HepG2 (cell line): ENCODE results near the gene KRTAP3-3. TPM values are rescaled to one million over a fixed set of nuclear protein-coding genes. Genes with fewer than 3 reads are reported as not detected.

Experiments used
- ATAC-seq: fragments of 200-7000 bp; cut with Tn5 transposase; 3 replicates; pipeline ENCODE4 v1.9.1; 2020; ENCODE audit warnings: mild to moderate bottlenecking, moderate library complexity
- BruUV-seq: library from RNA; stranded (reverse); fragments of 400-500 nt; replicated peaks from 2 replicates; lab custom pipeline; 2021; lab: Mats Ljungman, UMichigan
- CTCF ChIA-PET: fragments of 300-600 bp; formaldehyde crosslinking; extraction: SDS; loops from one replicate; lab custom pipeline; 2021; ENCODE audit warnings: low total read pairs, inconsistent platforms, low intra/inter-chr PET ratio; lab: Yijun Ruan, JAX
- POLR2A ChIA-PET: fragments of 350-600 bp; sonication (Branson Sonifier 250); formaldehyde crosslinking; loops from one replicate; lab custom pipeline; 2020; ENCODE audit warnings: antibody characterized with exemption, inconsistent platforms; lab: Yijun Ruan, JAX
- DNase-seq: peaks from one replicate; pipeline ENCODE4 v3.0.0-alpha.2; 2015; ENCODE audit warnings: low spot score
- FAIRE-seq: peaks from 3 replicates; lab custom pipeline; 2011; peaks lifted over from hg19 to GRCh38; lab: Jason Lieb, UNC
- H2AFZ ChIP-seq: one replicate; pipeline ENCODE4 v1.6.1; 2011; ENCODE audit warnings: low read length, inconsistent platforms
- H3K27ac ChIP-seq: fragments of 300-600 bp; 3 replicates; pipeline ENCODE4 v1.8.0; 2011; ENCODE audit warnings: mixed run types, mild to moderate bottlenecking, mixed read lengths, low read length, inconsistent platforms; ENCODE audit not compliant: insufficient read depth; ENCODE audit errors: extremely low read length
- H3K27me3 ChIP-seq, 2 experiments: fragments of 200-600 bp in 1 of 2; 2 replicates in 1 of 2; 3 replicates in 1 of 2; pipeline versions ENCODE4 v1.6.0 to v1.8.0; 2011; ENCODE audit warnings: low read length in 2 of 2, mild to moderate bottlenecking in 2 of 2, moderate library complexity in 2 of 2, inconsistent platforms in 1 of 2; ENCODE audit not compliant: insufficient read depth in 2 of 2, control insufficient read depth in 1 of 2
- H3K36me3 ChIP-seq, 2 experiments: fragments of 200-600 bp in 1 of 2; replicated peaks in 1 of 2; 2 replicates in 1 of 2; 3 replicates in 1 of 2; pipeline versions ENCODE4 v1.5.1 to v1.8.0; 2011; ENCODE audit warnings: low read length in 2 of 2, inconsistent platforms in 1 of 2; ENCODE audit not compliant: insufficient read depth in 2 of 2, control insufficient read depth in 1 of 2
- H3K4me1 ChIP-seq: 2 replicates; pipeline ENCODE4 v1.5.1; 2012; ENCODE audit warnings: low read length, inconsistent platforms; ENCODE audit not compliant: insufficient read depth
- H3K4me2 ChIP-seq: 2 replicates; pipeline ENCODE4 v1.6.0; 2011; ENCODE audit warnings: low read depth, low read length, inconsistent platforms
- H3K4me3 ChIP-seq, 3 experiments: fragments of 200-600 bp in 1 of 3; sonication (generic), shearing (Covaris generic) in 1 of 3; replicated peaks in 1 of 3; 2 replicates each; pipeline ENCODE4 v1.5.1; 2011 to 2016; ENCODE audit warnings: low read length in 3 of 3, inconsistent platforms in 2 of 3, low read depth in 2 of 3, mild to moderate bottlenecking in 2 of 3, control low read depth in 1 of 3, mixed read lengths in 1 of 3; ENCODE audit not compliant: insufficient read depth in 1 of 3
- H3K79me2 ChIP-seq: one replicate; pipeline ENCODE4 v1.6.1; 2011; ENCODE audit warnings: low read length, inconsistent platforms; ENCODE audit not compliant: insufficient read depth
- H3K9ac ChIP-seq: 2 replicates; pipeline ENCODE4 v1.6.0; 2011; ENCODE audit warnings: mild to moderate bottlenecking, low read depth, low read length, inconsistent platforms; ENCODE audit not compliant: insufficient read depth
- H3K9me3 ChIP-seq: 2 replicates; pipeline ENCODE4 v1.5.1; 2012; ENCODE audit warnings: mild to moderate bottlenecking, low read length
- H4K20me1 ChIP-seq: 2 replicates; pipeline ENCODE4 v1.6.0; 2011; ENCODE audit warnings: inconsistent platforms, mild to moderate bottlenecking, low read length, moderate library complexity; ENCODE audit not compliant: insufficient read depth
- POGZ ChIP-seq: sonication (generic); formaldehyde crosslinking; IDR thresholded peaks from 2 replicates; pipeline ENCODE4 v1.4.0; 2020; ENCODE audit warnings: mild to moderate bottlenecking, missing genetic modification reagents
- SMAD9 ChIP-seq: sonication (generic); formaldehyde crosslinking; IDR thresholded peaks from 2 replicates; pipeline ENCODE4 v1.5.1; 2020; ENCODE audit warnings: mild to moderate bottlenecking, missing genetic modification reagents
- SOX13 ChIP-seq, 3 experiments: fragments of 450-650 bp in 1 of 3; sonication (generic) in 1 of 3; formaldehyde crosslinking in 1 of 3; IDR thresholded peaks in 2 of 3; conservative IDR thresholded peaks in 1 of 3; 2 replicates each; pipeline versions ENCODE4 v1.5.0 to v1.6.1; 2016 to 2020; ENCODE audit warnings: antibody characterized with exemption in 1 of 3, mild to moderate bottlenecking in 1 of 3, missing compliant biosample characterization in 1 of 3, missing genetic modification reagents in 1 of 3, moderate library complexity in 1 of 3
- SOX6 ChIP-seq, 2 experiments: fragments of 450-650 bp in 1 of 2; sonication (generic) in 1 of 2; formaldehyde crosslinking in 1 of 2; IDR thresholded peaks; 2 replicates each; pipeline versions ENCODE4 v1.4.0 to v1.6.1; 2017 to 2020; ENCODE audit warnings: antibody characterized with exemption in 1 of 2, mild to moderate bottlenecking in 1 of 2, missing genetic modification reagents in 1 of 2
- ZBTB38 ChIP-seq: sonication (generic); formaldehyde crosslinking; IDR thresholded peaks from 2 replicates; pipeline ENCODE4 v1.5.1; 2020; ENCODE audit warnings: mild to moderate bottlenecking, missing genetic modification reagents
- ZMYM2 ChIP-seq: sonication (generic); formaldehyde crosslinking; IDR thresholded peaks from 2 replicates; pipeline ENCODE4 v1.8.0; 2022; ENCODE audit warnings: mild to moderate bottlenecking, missing genetic modification reagents
- ZNF589 ChIP-seq: sonication (generic); formaldehyde crosslinking; conservative IDR thresholded peaks from 2 replicates; pipeline ENCODE4 v1.8.0; 2022; ENCODE audit warnings: mild to moderate bottlenecking, moderate library complexity, missing genetic modification reagents
- WGBS: methylation state at CpG from one replicate; pipeline ENCODE4 v1.1.6; 2017; ENCODE audit warnings: low lambda C conversion rate; 5-methylcytosine and 5-hydroxymethylcytosine counted together
- in situ Hi-C: cut with HindIII; loops from 2 replicates; pipeline ENCODE4 v1.10.0; 2017; ENCODE audit warnings: low pct_unique_long_range_greater_than_20kb; ENCODE audit not compliant: extremely low pct_ligation_motif_present
- intact Hi-C: fragments of 100-400 bp; cut with micrococcal nuclease; formaldehyde crosslinking; loops from one replicate; pipeline ENCODE4 v1.10.0; 2022; ENCODE audit not compliant: unreplicated experiment
- polyA plus RNA-seq, 8 experiments: library from polyadenylated mRNA; depleted of rRNA in 3 of 8; stranded (reverse) in 7 of 8; unstranded in 1 of 8; fragments of >200 nt; fragmentation: Illumina TruSeq in 4 of 8; extraction: Trizol in 4 of 8; gene quantifications; 2 replicates each; pipeline versions ENCODE4 v1.2.1 to v1.2.3, GENCODE V29; 2011 to 2016; ENCODE audit warnings: low read depth in 4 of 8, missing spikeins in 1 of 8, mixed read lengths in 1 of 8; ENCODE audit not compliant: insufficient read depth in 1 of 8
- total RNA-seq, 5 experiments: library from RNA; depleted of rRNA; stranded (reverse); fragments of >200 nt; fragmentation: Illumina TruSeq; extraction: Trizol; gene quantifications; 2 replicates each; pipeline ENCODE4 v1.2.3, GENCODE V29; 2016; ENCODE audit warnings: low read depth in 1 of 5
- TF ChIP-seq, protein P1 (sequence below): sonication (generic); formaldehyde crosslinking; IDR thresholded peaks from 2 replicates; pipeline ENCODE4 v1.5.0; 2020; ENCODE audit warnings: mild to moderate bottlenecking, missing genetic modification reagents, borderline replicate concordance
- TF ChIP-seq, protein P2 (sequence below): IDR thresholded peaks from 2 replicates; pipeline ENCODE4 v1.6.1; 2016; ENCODE audit warnings: low read depth
- TF ChIP-seq, protein P3 (sequence below): sonication (generic); formaldehyde crosslinking; IDR thresholded peaks from 2 replicates; pipeline ENCODE4 v1.9.0; 2021; ENCODE audit warnings: missing genetic modification reagents, borderline replicate concordance
- TF ChIP-seq, protein P4 (sequence below): sonication (generic); formaldehyde crosslinking; IDR thresholded peaks from 2 replicates; pipeline ENCODE4 v1.4.0; 2020; ENCODE audit warnings: missing genetic modification reagents, borderline replicate concordance

KRTAP3-3 gene
- total and polyA plus RNA-seq, 2 of the 13 experiments (the other 11 are each of a cell fraction or from before 2014, with no cell fraction given) = not detected

DNA sequence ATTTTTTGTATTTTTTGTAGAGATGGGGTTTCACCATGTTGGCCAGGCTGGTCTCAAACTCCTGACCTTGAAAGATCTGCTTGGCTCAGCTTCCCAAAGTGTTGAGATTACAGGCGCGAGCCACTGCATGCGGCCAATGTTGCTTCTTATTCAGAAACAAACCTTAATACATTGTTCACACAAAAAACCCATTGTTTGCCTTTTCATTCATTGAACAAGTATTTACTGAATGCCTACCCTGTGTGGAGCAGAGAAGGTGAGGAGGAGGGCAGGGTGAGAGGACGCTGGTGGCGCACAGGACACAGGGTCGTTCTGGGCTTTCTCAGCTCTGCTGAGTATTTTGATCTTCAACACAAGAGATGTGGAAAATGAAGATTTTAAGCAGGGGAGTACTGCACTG, 48.5 kb downstream of the KRTAP3-3 start:
- Histone ChIP-seq H3K36me3 (no peaks in the 10 kb centered on the region), H2AFZ (no peak overlapping the region), H3K4me2 (no peak overlapping the region), H3K4me1 (peaks cover 43% of the 10 kb centered on the region), H4K20me1 (no peaks in the 10 kb centered on the region), H3K79me2 (no peaks in the 10 kb centered on the region), H3K9me3 (no peaks in the 10 kb centered on the region), H3K4me3 (no peak overlapping the region), H3K27ac (no peak overlapping the region), H3K27me3 (no peaks in the 10 kb centered on the region), H3K9ac (no peak overlapping the region)
- FAIRE-seq (no peak), DNase-seq (peak; percentile 64), ATAC-seq (peak; percentile 52; the same call in 2 of the 3 replicates)
- no TSS peak for BruUV-seq
- intact Hi-C loops = no loop called here
- POLR2A ChIA-PET = no interaction called here
- in situ Hi-C loops = no loop called here
- WGBS = 79% methylated on average over 6 of the region's 6 CpGs
- CTCF ChIA-PET = no interaction called here
- TF ChIP-seq, protein P1, sequence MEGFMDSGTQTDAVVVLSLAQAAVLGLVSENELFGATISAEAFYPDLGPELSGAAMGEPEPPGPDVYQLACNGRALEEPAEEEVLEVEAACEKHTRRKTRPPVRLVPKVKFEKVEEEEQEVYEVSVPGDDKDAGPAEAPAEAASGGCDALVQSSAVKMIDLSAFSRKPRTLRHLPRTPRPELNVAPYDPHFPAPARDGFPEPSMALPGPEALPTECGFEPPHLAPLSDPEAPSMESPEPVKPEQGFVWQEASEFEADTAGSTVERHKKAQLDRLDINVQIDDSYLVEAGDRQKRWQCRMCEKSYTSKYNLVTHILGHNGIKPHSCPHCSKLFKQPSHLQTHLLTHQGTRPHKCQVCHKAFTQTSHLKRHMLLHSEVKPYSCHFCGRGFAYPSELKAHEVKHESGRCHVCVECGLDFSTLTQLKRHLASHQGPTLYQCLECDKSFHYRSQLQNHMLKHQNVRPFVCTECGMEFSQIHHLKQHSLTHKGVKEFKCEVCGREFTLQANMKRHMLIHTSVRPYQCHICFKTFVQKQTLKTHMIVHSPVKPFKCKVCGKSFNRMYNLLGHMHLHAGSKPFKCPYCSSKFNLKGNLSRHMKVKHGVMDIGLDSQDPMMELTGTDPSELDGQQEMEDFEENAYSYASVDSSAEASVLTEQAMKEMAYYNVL (CRISPR knock-in tag) = peak; percentile 60; the same call in 1 of the 2 replicates
- TF ChIP-seq ZBTB38 (CRISPR knock-in tag) (peak; percentile 63; the same call in 1 of the 2 replicates), SOX6 (IDR thresholded peaks at IDR 0.05) (no peak), SOX6 (CRISPR knock-in tag; IDR thresholded peaks at IDR 0.05) (peak; percentile 71), SOX13 (IDR thresholded peaks at IDR 0.05) (no peak), SOX13 (CRISPR knock-in tag; conservative IDR thresholded peaks at IDR 0.05 in 1 of 2, IDR thresholded peaks at IDR 0.05 in 1 of 2) (peak in 1 of 2 experiments; percentile 86; a peak in 2 of 4 replicates), ZNF589 (CRISPR knock-in tag) (0 out of 2 replicates have a peak, but pooled peaks have one; percentile 25), ZMYM2 (CRISPR knock-in tag) (0 out of 2 replicates have a peak, but pooled peaks have one; percentile 39), SMAD9 (no peak), POGZ (CRISPR knock-in tag) (0 out of 2 replicates have a peak, but pooled peaks have one; percentile 25)
- TF ChIP-seq, protein P2, sequence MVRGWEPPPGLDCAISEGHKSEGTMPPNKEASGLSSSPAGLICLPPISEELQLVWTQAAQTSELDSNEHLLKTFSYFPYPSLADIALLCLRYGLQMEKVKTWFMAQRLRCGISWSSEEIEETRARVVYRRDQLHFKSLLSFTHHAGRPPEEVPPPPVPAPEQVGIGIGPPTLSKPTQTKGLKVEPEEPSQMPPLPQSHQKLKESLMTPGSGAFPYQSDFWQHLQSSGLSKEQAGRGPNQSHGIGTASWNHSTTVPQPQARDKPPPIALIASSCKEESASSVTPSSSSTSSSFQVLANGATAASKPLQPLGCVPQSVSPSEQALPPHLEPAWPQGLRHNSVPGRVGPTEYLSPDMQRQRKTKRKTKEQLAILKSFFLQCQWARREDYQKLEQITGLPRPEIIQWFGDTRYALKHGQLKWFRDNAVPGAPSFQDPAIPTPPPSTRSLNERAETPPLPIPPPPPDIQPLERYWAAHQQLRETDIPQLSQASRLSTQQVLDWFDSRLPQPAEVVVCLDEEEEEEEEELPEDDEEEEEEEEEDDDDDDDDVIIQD (CRISPR knock-in tag) = 0 out of 2 replicates have a peak, but pooled peaks have one; percentile 10
- TF ChIP-seq, protein P3, sequence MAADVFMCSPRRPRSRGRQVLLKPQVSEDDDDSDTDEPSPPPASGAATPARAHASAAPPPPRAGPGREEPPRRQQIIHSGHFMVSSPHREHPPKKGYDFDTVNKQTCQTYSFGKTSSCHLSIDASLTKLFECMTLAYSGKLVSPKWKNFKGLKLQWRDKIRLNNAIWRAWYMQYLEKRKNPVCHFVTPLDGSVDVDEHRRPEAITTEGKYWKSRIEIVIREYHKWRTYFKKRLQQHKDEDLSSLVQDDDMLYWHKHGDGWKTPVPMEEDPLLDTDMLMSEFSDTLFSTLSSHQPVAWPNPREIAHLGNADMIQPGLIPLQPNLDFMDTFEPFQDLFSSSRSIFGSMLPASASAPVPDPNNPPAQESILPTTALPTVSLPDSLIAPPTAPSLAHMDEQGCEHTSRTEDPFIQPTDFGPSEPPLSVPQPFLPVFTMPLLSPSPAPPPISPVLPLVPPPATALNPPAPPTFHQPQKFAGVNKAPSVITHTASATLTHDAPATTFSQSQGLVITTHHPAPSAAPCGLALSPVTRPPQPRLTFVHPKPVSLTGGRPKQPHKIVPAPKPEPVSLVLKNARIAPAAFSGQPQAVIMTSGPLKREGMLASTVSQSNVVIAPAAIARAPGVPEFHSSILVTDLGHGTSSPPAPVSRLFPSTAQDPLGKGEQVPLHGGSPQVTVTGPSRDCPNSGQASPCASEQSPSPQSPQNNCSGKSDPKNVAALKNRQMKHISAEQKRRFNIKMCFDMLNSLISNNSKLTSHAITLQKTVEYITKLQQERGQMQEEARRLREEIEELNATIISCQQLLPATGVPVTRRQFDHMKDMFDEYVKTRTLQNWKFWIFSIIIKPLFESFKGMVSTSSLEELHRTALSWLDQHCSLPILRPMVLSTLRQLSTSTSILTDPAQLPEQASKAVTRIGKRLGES (CRISPR knock-in tag) = no peak
- TF ChIP-seq, protein P4, sequence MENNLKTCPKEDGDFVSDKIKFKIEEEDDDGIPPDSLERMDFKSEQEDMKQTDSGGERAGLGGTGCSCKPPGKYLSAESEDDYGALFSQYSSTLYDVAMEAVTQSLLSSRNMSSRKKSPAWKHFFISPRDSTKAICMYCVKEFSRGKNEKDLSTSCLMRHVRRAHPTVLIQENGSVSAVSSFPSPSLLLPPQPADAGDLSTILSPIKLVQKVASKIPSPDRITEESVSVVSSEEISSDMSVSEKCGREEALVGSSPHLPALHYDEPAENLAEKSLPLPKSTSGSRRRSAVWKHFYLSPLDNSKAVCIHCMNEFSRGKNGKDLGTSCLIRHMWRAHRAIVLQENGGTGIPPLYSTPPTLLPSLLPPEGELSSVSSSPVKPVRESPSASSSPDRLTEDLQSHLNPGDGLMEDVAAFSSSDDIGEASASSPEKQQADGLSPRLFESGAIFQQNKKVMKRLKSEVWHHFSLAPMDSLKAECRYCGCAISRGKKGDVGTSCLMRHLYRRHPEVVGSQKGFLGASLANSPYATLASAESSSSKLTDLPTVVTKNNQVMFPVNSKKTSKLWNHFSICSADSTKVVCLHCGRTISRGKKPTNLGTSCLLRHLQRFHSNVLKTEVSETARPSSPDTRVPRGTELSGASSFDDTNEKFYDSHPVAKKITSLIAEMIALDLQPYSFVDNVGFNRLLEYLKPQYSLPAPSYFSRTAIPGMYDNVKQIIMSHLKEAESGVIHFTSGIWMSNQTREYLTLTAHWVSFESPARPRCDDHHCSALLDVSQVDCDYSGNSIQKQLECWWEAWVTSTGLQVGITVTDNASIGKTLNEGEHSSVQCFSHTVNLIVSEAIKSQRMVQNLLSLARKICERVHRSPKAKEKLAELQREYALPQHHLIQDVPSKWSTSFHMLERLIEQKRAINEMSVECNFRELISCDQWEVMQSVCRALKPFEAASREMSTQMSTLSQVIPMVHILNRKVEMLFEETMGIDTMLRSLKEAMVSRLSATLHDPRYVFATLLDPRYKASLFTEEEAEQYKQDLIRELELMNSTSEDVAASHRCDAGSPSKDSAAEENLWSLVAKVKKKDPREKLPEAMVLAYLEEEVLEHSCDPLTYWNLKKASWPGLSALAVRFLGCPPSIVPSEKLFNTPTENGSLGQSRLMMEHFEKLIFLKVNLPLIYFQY (CRISPR knock-in tag) = no peak
